HG03342 (cell line): ENCODE measurements around the gene SLC35F6.

ENCODE experiments used
- ATAC-seq: cut with Tn5 transposase; IDR thresholded peaks from one replicate; pipeline ENCODE4 v1.9.1; 2021; ENCODE audit warnings: mild to moderate bottlenecking, moderate library complexity; ENCODE audit not compliant: unreplicated experiment

Gene SLC35F6, protein sequence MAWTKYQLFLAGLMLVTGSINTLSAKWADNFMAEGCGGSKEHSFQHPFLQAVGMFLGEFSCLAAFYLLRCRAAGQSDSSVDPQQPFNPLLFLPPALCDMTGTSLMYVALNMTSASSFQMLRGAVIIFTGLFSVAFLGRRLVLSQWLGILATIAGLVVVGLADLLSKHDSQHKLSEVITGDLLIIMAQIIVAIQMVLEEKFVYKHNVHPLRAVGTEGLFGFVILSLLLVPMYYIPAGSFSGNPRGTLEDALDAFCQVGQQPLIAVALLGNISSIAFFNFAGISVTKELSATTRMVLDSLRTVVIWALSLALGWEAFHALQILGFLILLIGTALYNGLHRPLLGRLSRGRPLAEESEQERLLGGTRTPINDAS

GRCh38 chr2:26764078-26764887 lies at the start of gene SLC35F6:
SLC35F6 (plus strand) TSS chr2:26764284; CDS start chr2:26764350, 66 bp downstream.
- peak; percentile 85 for ATAC-seq

DNA sequence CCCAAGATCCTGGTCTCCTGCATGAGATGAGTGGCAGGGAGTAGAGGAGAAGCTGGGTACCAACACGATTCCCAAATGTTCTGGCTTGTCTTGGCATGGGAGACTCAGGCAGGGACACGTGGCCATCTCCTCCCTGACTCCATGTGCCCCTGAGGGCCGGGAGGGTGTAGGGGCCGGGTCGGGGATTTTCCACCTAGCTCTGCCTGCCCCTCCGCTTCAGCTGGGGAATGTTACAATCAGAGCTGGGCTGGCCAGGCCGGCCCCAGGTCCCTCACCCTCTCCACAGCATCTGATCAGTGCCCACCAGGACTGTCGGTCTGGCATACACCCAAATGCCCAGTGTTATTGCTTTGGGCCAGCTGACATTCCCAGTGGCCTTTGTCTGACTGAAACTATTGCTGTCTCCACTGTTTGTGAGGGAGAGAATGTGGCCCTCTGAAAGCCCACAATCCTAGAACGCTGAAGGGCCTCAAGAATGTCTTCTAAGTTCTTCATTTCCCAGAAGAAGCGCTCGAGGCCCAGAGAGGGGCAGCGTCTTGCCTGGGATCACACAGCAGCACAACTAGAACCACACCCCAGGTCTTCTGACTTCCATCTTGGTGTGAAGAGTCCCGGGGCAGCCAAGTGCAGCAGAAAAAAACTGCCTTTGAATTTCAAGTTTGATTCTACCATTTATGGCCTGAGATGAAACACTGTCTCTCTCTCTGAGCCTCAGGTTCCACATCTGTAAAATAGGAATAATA lies 48.4 kb upstream of the SLC35F6 start:
- no peak for ATAC-seq

- ATAC-seq, result no peak
These were observed 47.7 kb upstream of the SLC35F6 start for GRCh38 chr2:26716340-26716739.

DNA sequence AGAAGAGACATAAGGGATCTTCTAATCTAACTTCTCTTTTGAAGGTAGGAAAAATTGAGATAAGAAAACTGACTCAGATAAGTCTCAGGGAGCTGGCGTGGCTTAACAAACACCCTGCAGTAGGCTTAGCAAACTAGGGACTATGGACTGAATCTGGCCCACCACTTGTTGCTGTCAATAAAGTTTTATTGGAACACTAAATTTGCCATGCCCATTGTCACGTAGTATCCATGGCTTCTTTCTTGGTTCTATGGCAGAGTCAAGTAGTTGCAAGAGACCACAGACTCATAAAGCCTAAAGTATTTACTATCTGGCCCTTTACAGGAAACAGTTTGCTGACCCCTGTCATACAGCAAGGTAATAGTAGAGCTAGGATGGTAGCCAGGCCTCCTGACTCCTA lies 47.3 kb upstream of the SLC35F6 start:
- ATAC-seq, result no peak

DNA sequence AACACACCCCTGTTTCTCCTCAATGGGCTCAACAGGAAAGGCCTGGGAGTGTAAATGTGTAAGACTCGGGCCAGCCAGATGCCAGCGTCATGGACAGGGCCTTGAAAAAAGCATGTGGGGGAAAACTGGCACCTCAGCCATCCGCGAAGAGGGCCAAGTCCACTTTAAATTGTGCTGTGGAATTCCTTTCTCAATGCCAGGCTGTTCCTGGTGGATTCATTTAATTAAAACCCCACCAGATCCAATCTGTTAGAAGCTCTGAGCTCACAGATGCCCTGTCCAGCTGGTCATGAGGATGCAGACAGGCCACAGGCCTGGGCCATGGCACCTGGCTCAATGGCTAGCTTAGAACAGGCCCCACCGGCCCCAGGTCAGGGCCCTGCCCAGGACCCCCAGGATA lies 46.7 kb upstream of the SLC35F6 start:
- ATAC-seq, result no peak

GRCh38 chr2:26718949-26719686 lies 45.0 kb upstream of the SLC35F6 start:
- ATAC-seq, result no peak

DNA sequence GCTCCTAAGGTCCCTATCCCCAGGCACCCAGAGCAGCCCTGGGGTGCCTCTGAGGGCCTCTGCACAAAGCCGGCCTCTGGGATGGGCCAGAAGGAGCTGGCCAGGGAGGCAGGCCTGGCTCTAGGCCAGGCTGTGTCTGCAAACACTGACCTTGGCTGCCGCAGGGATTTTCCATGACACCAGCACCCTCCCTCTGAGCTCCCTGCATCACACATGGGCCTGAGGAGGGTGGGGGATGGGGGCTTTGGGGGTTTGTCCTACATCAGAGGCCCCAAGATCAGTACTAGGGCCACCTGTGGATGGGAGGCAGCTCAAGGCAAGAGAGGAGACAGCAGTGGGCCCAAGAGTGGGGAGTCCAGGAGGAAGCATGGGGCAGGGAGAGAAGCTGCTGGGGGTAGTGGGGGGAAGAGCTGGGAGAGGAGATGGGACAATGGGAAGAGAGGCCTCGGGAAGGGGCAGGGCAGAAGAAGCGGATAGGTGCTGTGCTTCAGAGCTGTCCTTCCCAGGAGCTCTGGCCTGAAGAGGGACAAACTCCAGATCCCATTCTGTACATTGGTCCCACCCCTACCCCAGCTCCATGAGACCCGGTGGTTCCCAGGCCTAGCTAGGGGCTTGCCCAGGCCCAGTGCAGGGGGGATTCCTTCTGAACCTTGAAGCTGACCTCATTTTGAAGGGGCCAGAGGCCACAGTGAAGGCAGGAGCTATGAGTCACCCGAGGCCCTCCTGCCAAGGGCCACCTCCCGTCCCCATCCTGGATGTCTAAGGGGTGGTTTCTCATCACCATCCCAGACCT lies 43.6 kb upstream of the SLC35F6 start:
- ATAC-seq, result no peak

- no peak for ATAC-seq
These were observed 42.7 kb upstream of the SLC35F6 start for GRCh38 chr2:26721115-26722032.

DNA sequence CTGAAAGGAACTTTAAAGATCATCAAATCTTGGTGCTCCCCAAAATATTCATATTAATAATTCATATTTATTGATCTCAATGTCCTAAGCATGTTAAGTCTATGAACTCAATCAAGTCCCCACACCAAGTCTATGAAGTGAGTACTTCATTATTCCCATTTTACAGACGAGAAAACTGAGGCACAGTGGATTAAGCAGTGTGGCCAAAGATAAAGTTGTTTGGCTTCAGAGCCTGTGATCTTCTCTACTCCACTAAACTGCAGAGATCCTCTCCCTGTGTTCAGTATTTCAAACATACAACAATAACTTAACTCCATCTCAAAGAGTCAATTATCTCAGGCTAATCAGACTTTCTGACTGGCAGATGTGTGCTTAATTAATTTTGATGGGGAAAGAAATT lies 41.8 kb upstream of the SLC35F6 start:
- no peak for ATAC-seq

- no peak for ATAC-seq
These were observed 41.2 kb upstream of the SLC35F6 start for GRCh38 chr2:26722911-26723310.

GRCh38 chr2:26723475-26723874 lies 40.6 kb upstream of the SLC35F6 start:
- ATAC-seq, result no peak

DNA sequence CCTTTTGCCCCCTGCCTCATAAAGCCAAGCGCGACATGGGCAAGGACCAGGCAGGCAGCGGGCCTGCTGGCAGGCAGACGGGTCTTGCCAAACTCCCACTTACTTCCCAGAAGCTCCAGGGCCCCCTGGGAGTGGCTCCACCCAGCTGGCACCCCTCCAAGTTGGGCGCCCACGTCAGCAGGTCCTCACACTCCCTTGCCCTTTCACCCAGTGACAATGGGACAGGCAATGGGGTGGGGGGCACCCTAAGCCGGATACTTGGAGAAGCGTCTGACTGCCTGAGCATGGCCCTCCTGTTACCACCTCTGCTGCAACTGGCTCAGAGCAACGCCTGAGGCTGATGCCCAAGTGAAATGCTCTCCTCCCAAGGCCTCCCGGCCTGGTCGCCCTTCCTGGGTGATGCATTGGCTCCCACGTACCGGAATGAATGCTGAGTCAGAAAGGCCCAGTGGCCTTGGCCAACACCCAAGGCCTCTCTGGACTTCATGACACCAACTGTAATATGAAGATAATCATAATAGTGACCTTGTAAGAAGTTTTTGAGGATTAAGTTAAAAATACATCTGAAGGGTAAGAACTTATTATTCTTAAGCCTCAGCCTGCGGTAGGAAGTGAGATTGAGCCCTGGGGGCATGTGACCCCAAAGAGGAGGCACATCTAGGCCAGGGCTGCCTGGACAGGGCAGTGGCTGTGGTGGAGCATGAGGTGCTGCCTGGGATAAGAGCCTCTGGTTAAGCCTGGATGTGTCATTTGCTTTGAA lies 39.9 kb upstream of the SLC35F6 start:
- ATAC-seq, result no peak

- ATAC-seq, result no peak
These were observed 39.1 kb upstream of the SLC35F6 start for GRCh38 chr2:26724784-26725520.

- no peak for ATAC-seq
These were observed 38.6 kb upstream of the SLC35F6 start for GRCh38 chr2:26725521-26725820.

GRCh38 chr2:26726228-26726627 lies 37.9 kb upstream of the SLC35F6 start:
- ATAC-seq, result no peak

DNA sequence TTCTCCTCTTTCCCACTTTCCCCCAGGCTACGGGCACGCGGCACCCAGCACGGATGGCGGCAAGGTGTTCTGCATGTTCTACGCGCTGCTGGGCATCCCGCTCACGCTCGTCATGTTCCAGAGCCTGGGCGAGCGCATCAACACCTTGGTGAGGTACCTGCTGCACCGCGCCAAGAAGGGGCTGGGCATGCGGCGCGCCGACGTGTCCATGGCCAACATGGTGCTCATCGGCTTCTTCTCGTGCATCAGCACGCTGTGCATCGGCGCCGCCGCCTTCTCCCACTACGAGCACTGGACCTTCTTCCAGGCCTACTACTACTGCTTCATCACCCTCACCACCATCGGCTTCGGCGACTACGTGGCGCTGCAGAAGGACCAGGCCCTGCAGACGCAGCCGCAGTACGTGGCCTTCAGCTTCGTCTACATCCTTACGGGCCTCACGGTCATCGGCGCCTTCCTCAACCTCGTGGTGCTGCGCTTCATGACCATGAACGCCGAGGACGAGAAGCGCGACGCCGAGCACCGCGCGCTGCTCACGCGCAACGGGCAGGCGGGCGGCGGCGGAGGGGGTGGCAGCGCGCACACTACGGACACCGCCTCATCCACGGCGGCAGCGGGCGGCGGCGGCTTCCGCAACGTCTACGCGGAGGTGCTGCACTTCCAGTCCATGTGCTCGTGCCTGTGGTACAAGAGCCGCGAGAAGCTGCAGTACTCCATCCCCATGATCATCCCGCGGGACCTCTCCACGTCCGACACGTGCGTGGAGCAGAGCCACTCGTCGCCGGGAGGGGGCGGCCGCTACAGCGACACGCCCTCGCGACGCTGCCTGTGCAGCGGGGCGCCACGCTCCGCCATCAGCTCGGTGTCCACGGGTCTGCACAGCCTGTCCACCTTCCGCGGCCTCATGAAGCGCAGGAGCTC lies 36.2 kb upstream of the SLC35F6 start:
- ATAC-seq, result no peak

DNA sequence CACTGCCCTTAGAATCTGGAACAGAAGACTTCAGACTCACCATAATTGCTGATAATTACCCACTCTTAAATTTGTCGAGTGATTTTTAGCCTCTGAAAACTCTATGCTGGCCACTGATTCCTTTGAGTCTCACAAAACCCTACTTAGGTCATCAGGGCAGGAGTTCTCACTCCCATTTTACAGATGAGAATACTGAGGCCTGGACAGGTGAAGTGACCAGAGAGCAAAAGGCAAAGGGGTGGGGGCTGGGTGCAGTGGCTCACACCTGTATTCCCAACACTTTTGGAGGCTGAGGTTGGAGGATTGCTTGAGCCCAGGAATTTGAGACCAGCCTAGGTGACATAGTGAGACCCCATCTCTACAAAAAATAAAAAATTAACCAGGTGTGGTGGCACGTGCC lies 34.8 kb upstream of the SLC35F6 start:
- no peak for ATAC-seq
